Measurements from ENCODE around the gene TEX38.

DNA sequence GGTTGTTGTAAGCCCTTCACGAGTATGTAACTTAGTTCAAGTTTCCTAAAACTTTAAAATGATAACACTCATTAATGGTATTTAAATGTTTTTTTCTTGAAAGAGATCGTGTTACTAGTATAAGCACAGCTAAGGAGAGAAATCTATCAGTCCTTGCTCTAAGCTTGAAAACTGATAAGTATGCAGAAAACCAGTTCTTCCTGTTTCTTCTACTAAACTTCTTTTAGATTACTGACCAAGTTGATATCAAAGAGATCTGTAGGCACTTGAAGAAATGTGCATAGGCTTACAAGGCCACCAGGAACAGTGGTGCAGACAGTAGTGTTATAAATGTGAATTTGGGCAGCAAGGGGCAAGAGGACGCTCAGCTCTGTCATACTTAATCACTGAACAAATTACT is 43.3 kb downstream of the TEX38 start:
- no peak for TF ChIP-seq CREB1 (IDR thresholded peaks at IDR 0.05; ENCODE audit: low read depth)
- TF ChIP-seq, protein P1, sequence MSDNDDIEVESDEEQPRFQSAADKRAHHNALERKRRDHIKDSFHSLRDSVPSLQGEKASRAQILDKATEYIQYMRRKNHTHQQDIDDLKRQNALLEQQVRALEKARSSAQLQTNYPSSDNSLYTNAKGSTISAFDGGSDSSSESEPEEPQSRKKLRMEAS (IDR thresholded peaks at IDR 0.05): no peak
- no peak for TF ChIP-seq RAD21 (IDR thresholded peaks at IDR 0.05; ENCODE audit: low read depth)
- TF ChIP-seq ZBTB7A (IDR thresholded peaks at IDR 0.05; ENCODE audit: low read depth): no peak
- no peak for TF ChIP-seq EGR1 (IDR thresholded peaks at IDR 0.05)
- TF ChIP-seq TAF1 (IDR thresholded peaks at IDR 0.05; ENCODE audit: low read depth): no peak
- TF ChIP-seq CEBPB (IDR thresholded peaks at IDR 0.05): no peak
- no peak for TF ChIP-seq EP300 (IDR thresholded peaks at IDR 0.05; ENCODE audit: borderline replicate concordance)
- TF ChIP-seq, protein P2, sequence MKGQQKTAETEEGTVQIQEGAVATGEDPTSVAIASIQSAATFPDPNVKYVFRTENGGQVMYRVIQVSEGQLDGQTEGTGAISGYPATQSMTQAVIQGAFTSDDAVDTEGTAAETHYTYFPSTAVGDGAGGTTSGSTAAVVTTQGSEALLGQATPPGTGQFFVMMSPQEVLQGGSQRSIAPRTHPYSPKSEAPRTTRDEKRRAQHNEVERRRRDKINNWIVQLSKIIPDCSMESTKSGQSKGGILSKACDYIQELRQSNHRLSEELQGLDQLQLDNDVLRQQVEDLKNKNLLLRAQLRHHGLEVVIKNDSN (IDR thresholded peaks at IDR 0.05): no peak

Measured in Ishikawa (cell line).